HepG2 (cell line): ENCODE measurements around the gene TNNI3K. TPM values are rescaled to one million over a fixed set of nuclear protein-coding genes. Genes with fewer than 3 reads are reported as not detected.

Experiments
- ATAC-seq: fragments of 200-7000 bp; cut with Tn5 transposase; 3 replicates; pipeline ENCODE4 v1.9.1; 2020; ENCODE audit warnings: mild to moderate bottlenecking, moderate library complexity
- BruUV-seq: library from RNA; stranded (reverse); fragments of 400-500 nt; replicated peaks from 2 replicates; lab custom pipeline; 2021; lab: Mats Ljungman, UMichigan
- CTCF ChIA-PET: fragments of 300-600 bp; formaldehyde crosslinking; extraction: SDS; loops from one replicate; lab custom pipeline; 2021; ENCODE audit warnings: low total read pairs, inconsistent platforms, low intra/inter-chr PET ratio; lab: Yijun Ruan, JAX
- POLR2A ChIA-PET: fragments of 350-600 bp; sonication (Branson Sonifier 250); formaldehyde crosslinking; loops from one replicate; lab custom pipeline; 2020; ENCODE audit warnings: antibody characterized with exemption, inconsistent platforms; lab: Yijun Ruan, JAX
- DNase-seq: peaks from one replicate; pipeline ENCODE4 v3.0.0-alpha.2; 2015; ENCODE audit warnings: low spot score
- FAIRE-seq: peaks from 3 replicates; lab custom pipeline; 2011; peaks lifted over from hg19 to GRCh38; lab: Jason Lieb, UNC
- H2AFZ ChIP-seq: one replicate; pipeline ENCODE4 v1.6.1; 2011; ENCODE audit warnings: low read length, inconsistent platforms
- H3K27ac ChIP-seq: fragments of 300-600 bp; 3 replicates; pipeline ENCODE4 v1.8.0; 2011; ENCODE audit warnings: mixed run types, mild to moderate bottlenecking, mixed read lengths, low read length, inconsistent platforms; ENCODE audit not compliant: insufficient read depth; ENCODE audit errors: extremely low read length
- H3K27me3 ChIP-seq, 2 experiments: fragments of 200-600 bp in 1 of 2; 2 replicates in 1 of 2; 3 replicates in 1 of 2; pipeline versions ENCODE4 v1.6.0 to v1.8.0; 2011; ENCODE audit warnings: low read length in 2 of 2, mild to moderate bottlenecking in 2 of 2, moderate library complexity in 2 of 2, inconsistent platforms in 1 of 2; ENCODE audit not compliant: insufficient read depth in 2 of 2, control insufficient read depth in 1 of 2
- H3K36me3 ChIP-seq, 2 experiments: fragments of 200-600 bp in 1 of 2; replicated peaks in 1 of 2; 2 replicates in 1 of 2; 3 replicates in 1 of 2; pipeline versions ENCODE4 v1.5.1 to v1.8.0; 2011; ENCODE audit warnings: low read length in 2 of 2, inconsistent platforms in 1 of 2; ENCODE audit not compliant: insufficient read depth in 2 of 2, control insufficient read depth in 1 of 2
- H3K4me1 ChIP-seq: 2 replicates; pipeline ENCODE4 v1.5.1; 2012; ENCODE audit warnings: low read length, inconsistent platforms; ENCODE audit not compliant: insufficient read depth
- H3K4me2 ChIP-seq: 2 replicates; pipeline ENCODE4 v1.6.0; 2011; ENCODE audit warnings: low read depth, low read length, inconsistent platforms
- H3K4me3 ChIP-seq, 3 experiments: fragments of 200-600 bp in 1 of 3; sonication (generic), shearing (Covaris generic) in 1 of 3; replicated peaks in 1 of 3; 2 replicates each; pipeline ENCODE4 v1.5.1; 2011 to 2016; ENCODE audit warnings: low read length in 3 of 3, inconsistent platforms in 2 of 3, low read depth in 2 of 3, mild to moderate bottlenecking in 2 of 3, control low read depth in 1 of 3, mixed read lengths in 1 of 3; ENCODE audit not compliant: insufficient read depth in 1 of 3
- H3K79me2 ChIP-seq: one replicate; pipeline ENCODE4 v1.6.1; 2011; ENCODE audit warnings: low read length, inconsistent platforms; ENCODE audit not compliant: insufficient read depth
- H3K9ac ChIP-seq: 2 replicates; pipeline ENCODE4 v1.6.0; 2011; ENCODE audit warnings: mild to moderate bottlenecking, low read depth, low read length, inconsistent platforms; ENCODE audit not compliant: insufficient read depth
- H3K9me3 ChIP-seq: 2 replicates; pipeline ENCODE4 v1.5.1; 2012; ENCODE audit warnings: mild to moderate bottlenecking, low read length
- H4K20me1 ChIP-seq: 2 replicates; pipeline ENCODE4 v1.6.0; 2011; ENCODE audit warnings: inconsistent platforms, mild to moderate bottlenecking, low read length, moderate library complexity; ENCODE audit not compliant: insufficient read depth
- ATF1 ChIP-seq: IDR thresholded peaks from 2 replicates; pipeline ENCODE4 v1.6.1; 2016; ENCODE audit warnings: mild to moderate bottlenecking, control low read depth
- EP300 ChIP-seq, 3 experiments: sonication (generic) in 1 of 3; formaldehyde crosslinking in 1 of 3; IDR thresholded peaks; 2 replicates each; pipeline versions ENCODE4 v1.5.1 to v1.6.1; 2011 to 2020; ENCODE audit warnings: low read depth in 2 of 3, low read length in 2 of 3, borderline replicate concordance in 1 of 3, improper control_type of control experiment in 1 of 3, mild to moderate bottlenecking in 1 of 3, missing genetic modification reagents in 1 of 3, moderate library complexity in 1 of 3
- KAT8 ChIP-seq: IDR thresholded peaks from 2 replicates; pipeline ENCODE4 v1.6.1; 2016; ENCODE audit warnings: missing genetic modification reagents, missing compliant biosample characterization
- MBD4 ChIP-seq: IDR thresholded peaks from 2 replicates; pipeline ENCODE4 v1.6.1; 2012; ENCODE audit warnings: low read length, inconsistent platforms, borderline replicate concordance
- PBX2 ChIP-seq: IDR thresholded peaks from 2 replicates; pipeline ENCODE4 v1.6.1; 2016; ENCODE audit warnings: control low read depth
- TOE1 ChIP-seq: sonication (generic); formaldehyde crosslinking; IDR thresholded peaks from 2 replicates; pipeline ENCODE4 v1.4.0; 2020; ENCODE audit warnings: mild to moderate bottlenecking, missing genetic modification reagents
- ZNF280B ChIP-seq: sonication (generic); formaldehyde crosslinking; IDR thresholded peaks from 2 replicates; pipeline ENCODE4 v1.5.0; 2020; ENCODE audit warnings: missing genetic modification reagents, mild to moderate bottlenecking, borderline replicate concordance
- ZNF674 ChIP-seq: sonication (generic); formaldehyde crosslinking; IDR thresholded peaks from 2 replicates; pipeline ENCODE4 v1.5.0; 2020; ENCODE audit warnings: low read depth, mild to moderate bottlenecking, missing genetic modification reagents
- ZNF816 ChIP-seq: sonication (generic); formaldehyde crosslinking; IDR thresholded peaks from 2 replicates; pipeline ENCODE4 v1.8.0; 2022; ENCODE audit warnings: missing genetic modification reagents, mild to moderate bottlenecking, borderline replicate concordance
- ZSCAN29 ChIP-seq: sonication (generic); formaldehyde crosslinking; conservative IDR thresholded peaks from 2 replicates; pipeline ENCODE4 v1.4.0; 2020; ENCODE audit warnings: mild to moderate bottlenecking, missing genetic modification reagents
- in situ Hi-C: cut with HindIII; loops from 2 replicates; pipeline ENCODE4 v1.10.0; 2017; ENCODE audit warnings: low pct_unique_long_range_greater_than_20kb; ENCODE audit not compliant: extremely low pct_ligation_motif_present
- intact Hi-C: fragments of 100-400 bp; cut with micrococcal nuclease; formaldehyde crosslinking; loops from one replicate; pipeline ENCODE4 v1.10.0; 2022; ENCODE audit not compliant: unreplicated experiment
- polyA plus RNA-seq, 8 experiments: library from polyadenylated mRNA; depleted of rRNA in 3 of 8; stranded (reverse) in 7 of 8; unstranded in 1 of 8; fragments of >200 nt; fragmentation: Illumina TruSeq in 4 of 8; extraction: Trizol in 4 of 8; gene quantifications; 2 replicates each; pipeline versions ENCODE4 v1.2.1 to v1.2.3, GENCODE V29; 2011 to 2016; ENCODE audit warnings: low read depth in 4 of 8, missing spikeins in 1 of 8, mixed read lengths in 1 of 8; ENCODE audit not compliant: insufficient read depth in 1 of 8
- total RNA-seq, 5 experiments: library from RNA; depleted of rRNA; stranded (reverse); fragments of >200 nt; fragmentation: Illumina TruSeq; extraction: Trizol; gene quantifications; 2 replicates each; pipeline ENCODE4 v1.2.3, GENCODE V29; 2016; ENCODE audit warnings: low read depth in 1 of 5
- TF ChIP-seq, protein P1 (sequence below): sonication (generic); formaldehyde crosslinking; IDR thresholded peaks from 2 replicates; pipeline ENCODE4 v1.8.0; 2022; ENCODE audit warnings: missing genetic modification reagents, mild to moderate bottlenecking, inconsistent platforms, borderline replicate concordance
- TF ChIP-seq, protein P2 (sequence below): sonication (generic); formaldehyde crosslinking; IDR thresholded peaks from 2 replicates; pipeline ENCODE4 v1.5.1; 2020; ENCODE audit warnings: mild to moderate bottlenecking, missing genetic modification reagents, moderate library complexity

TNNI3K gene
- total and polyA plus RNA-seq, 2 of the 13 experiments (the other 11 are each of a cell fraction or from before 2014, with no cell fraction given): 1.1 TPM; not detected in 1

DNA sequence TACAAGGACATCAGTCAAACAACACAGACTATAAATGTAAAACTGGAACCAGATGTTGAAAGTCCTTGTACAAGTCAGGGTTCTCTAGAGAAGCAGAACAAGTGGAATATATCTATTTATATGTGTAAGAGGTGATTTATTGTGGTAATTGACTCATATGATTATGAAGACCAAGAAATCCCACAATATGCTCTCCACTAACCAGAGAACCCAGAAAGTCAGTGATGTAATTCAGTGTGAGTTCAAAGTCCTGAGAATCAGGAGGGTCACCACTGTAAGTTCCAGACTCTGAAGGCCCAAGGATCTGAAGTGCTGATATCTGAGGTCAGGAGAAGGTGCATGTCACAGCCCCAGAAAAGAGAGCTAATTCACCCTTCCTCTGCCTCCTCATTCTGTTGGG, 220.2 kb downstream of the TNNI3K start:
- FAIRE-seq: no peak
- intact Hi-C loops: no loop called here
- H3K9ac ChIP-seq: no peak overlapping the region
- H3K36me3 ChIP-seq: no peaks in the 10 kb centered on the region
- H3K4me3 ChIP-seq: no peak overlapping the region
- ChIA-PET CTCF (no interaction called here), POLR2A (no interaction called here)
- no TSS peak for BruUV-seq
- H3K27ac ChIP-seq: no peak overlapping the region
- no peak for ATAC-seq
- H4K20me1 ChIP-seq: no peaks in the 10 kb centered on the region
- no peaks in the 10 kb centered on the region for H3K4me1 ChIP-seq
- no peak for DNase-seq
- H3K9me3 ChIP-seq: no peaks in the 10 kb centered on the region
- H3K27me3 ChIP-seq: no peaks in the 10 kb centered on the region
- no peak overlapping the region for H3K4me2 ChIP-seq
- in situ Hi-C loops: loop anchor here (25.0 kb wide), 1 partner anchor 618 kb away; no protein-coding TSS in a partner anchor
- H2AFZ ChIP-seq: no peak overlapping the region
- no peaks in the 10 kb centered on the region for H3K79me2 ChIP-seq
- TF ChIP-seq EP300 (IDR thresholded peaks at IDR 0.05; ENCODE audit: low read depth in 2 of 2, low read length in 2 of 2) (no peak), EP300 (CRISPR knock-in tag; IDR thresholded peaks at IDR 0.05; ENCODE audit: borderline replicate concordance) (no peak), ZNF816 (CRISPR knock-in tag) (no peak), KAT8 (CRISPR knock-in tag) (no peak), PBX2 (no peak), ZNF280B (CRISPR knock-in tag) (no peak), ZSCAN29 (CRISPR knock-in tag) (no peak), TOE1 (CRISPR knock-in tag) (no peak), ATF1 (CRISPR knock-in tag) (no peak), ZNF674 (CRISPR knock-in tag) (no peak), MBD4 (no peak)
- TF ChIP-seq, protein P1, sequence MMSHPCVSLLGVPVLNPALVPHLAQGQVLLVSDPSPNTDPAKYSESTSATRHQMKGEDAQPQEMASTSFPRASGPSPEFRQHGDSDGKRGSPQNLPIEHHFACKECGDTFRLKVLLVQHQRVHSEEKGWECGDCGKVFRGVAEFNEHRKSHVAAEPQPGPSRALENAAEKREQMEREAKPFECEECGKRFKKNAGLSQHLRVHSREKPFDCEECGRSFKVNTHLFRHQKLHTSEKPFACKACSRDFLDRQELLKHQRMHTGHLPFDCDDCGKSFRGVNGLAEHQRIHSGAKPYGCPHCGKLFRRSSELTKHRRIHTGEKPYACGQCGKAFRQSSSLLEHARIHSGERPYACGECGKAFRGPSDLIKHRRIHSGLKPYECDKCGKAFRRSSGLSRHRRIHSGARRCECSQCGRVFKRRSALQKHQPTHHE (CRISPR knock-in tag): no peak
- TF ChIP-seq, protein P2, sequence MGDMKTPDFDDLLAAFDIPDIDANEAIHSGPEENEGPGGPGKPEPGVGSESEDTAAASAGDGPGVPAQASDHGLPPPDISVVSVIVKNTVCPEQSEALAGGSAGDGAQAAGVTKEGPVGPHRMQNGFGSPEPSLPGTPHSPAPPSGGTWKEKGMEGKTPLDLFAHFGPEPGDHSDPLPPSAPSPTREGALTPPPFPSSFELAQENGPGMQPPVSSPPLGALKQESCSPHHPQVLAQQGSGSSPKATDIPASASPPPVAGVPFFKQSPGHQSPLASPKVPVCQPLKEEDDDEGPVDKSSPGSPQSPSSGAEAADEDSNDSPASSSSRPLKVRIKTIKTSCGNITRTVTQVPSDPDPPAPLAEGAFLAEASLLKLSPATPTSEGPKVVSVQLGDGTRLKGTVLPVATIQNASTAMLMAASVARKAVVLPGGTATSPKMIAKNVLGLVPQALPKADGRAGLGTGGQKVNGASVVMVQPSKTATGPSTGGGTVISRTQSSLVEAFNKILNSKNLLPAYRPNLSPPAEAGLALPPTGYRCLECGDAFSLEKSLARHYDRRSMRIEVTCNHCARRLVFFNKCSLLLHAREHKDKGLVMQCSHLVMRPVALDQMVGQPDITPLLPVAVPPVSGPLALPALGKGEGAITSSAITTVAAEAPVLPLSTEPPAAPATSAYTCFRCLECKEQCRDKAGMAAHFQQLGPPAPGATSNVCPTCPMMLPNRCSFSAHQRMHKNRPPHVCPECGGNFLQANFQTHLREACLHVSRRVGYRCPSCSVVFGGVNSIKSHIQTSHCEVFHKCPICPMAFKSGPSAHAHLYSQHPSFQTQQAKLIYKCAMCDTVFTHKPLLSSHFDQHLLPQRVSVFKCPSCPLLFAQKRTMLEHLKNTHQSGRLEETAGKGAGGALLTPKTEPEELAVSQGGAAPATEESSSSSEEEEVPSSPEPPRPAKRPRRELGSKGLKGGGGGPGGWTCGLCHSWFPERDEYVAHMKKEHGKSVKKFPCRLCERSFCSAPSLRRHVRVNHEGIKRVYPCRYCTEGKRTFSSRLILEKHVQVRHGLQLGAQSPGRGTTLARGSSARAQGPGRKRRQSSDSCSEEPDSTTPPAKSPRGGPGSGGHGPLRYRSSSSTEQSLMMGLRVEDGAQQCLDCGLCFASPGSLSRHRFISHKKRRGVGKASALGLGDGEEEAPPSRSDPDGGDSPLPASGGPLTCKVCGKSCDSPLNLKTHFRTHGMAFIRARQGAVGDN (CRISPR knock-in tag): no peak
